CD4-positive, alpha-beta T cell treated with Interferon gamma for 1 hour (primary cell): ENCODE results near the gene APBA1.

Experiments
- DNase-seq: peaks from one replicate; pipeline ENCODE4 v3.0.0-alpha.2; 2020

Gene APBA1

GRCh38 chr9:69574057-69574456, 98.1 kb downstream of the APBA1 start:
- no peak for DNase-seq

GRCh38 chr9:69573651-69574050, 98.5 kb downstream of the APBA1 start:
- no peak for DNase-seq

GRCh38 chr9:69572611-69573010, 99.6 kb downstream of the APBA1 start:
- DNase-seq = no peak

- DNase-seq = no peak
Measured at GRCh38 chr9:69571032-69571431, 101.1 kb downstream of the APBA1 start.

- no peak for DNase-seq
Measured at GRCh38 chr9:69569738-69570451, 102.3 kb downstream of the APBA1 start.

- DNase-seq = no peak
Measured at GRCh38 chr9:69564557-69564956, 107.6 kb downstream of the APBA1 start.

GRCh38 chr9:69559126-69559525, 113.0 kb downstream of the APBA1 start:
- no peak for DNase-seq

- DNase-seq = no peak
Measured at GRCh38 chr9:69556707-69557106, 115.5 kb downstream of the APBA1 start.

GRCh38 chr9:69555802-69556201, 116.4 kb downstream of the APBA1 start:
- DNase-seq = no peak

- no peak for DNase-seq
Measured at GRCh38 chr9:69554945-69555344, 117.2 kb downstream of the APBA1 start.

- no peak for DNase-seq
Measured at GRCh38 chr9:69549310-69550202, 122.6 kb downstream of the APBA1 start.

GRCh38 chr9:69548681-69549080, 123.5 kb downstream of the APBA1 start:
- no peak for DNase-seq

GRCh38 chr9:69546265-69546664, 125.9 kb downstream of the APBA1 start:
- no peak for DNase-seq

- DNase-seq = no peak
Measured at GRCh38 chr9:69542942-69543704, 129.0 kb downstream of the APBA1 start.

- no peak for DNase-seq
Measured at GRCh38 chr9:69542058-69542457, 130.1 kb downstream of the APBA1 start.

GRCh38 chr9:69535911-69536310, 136.3 kb downstream of the APBA1 start:
- DNase-seq = no peak

- no peak for DNase-seq
Measured at GRCh38 chr9:69535286-69535832, 136.8 kb downstream of the APBA1 start.

- no peak for DNase-seq
Measured at GRCh38 chr9:69532396-69532795, 139.8 kb downstream of the APBA1 start.

- no peak for DNase-seq
Measured at GRCh38 chr9:69527454-69527853, 144.7 kb downstream of the APBA1 start.

- DNase-seq = no peak
Measured at GRCh38 chr9:69526699-69527098, 145.5 kb downstream of the APBA1 start.

GRCh38 chr9:69519470-69520240, 152.5 kb downstream of the APBA1 start:
- no peak for DNase-seq
